Caki2 (cell line): ENCODE data around the gene LGALS3BP. TPM values are rescaled to one million over a fixed set of nuclear protein-coding genes. Genes with fewer than 3 reads are reported as not detected.
"Not testable (repeated sequence)": the region's sequence is repeated elsewhere in the genome, so short reads cannot be mapped to it uniquely, and the experiment has no call there.

ENCODE experiments used
- DNase-seq: peaks from one replicate; pipeline ENCODE4 v3.0.0-alpha.2; 2015; ENCODE audit warnings: low read depth
- in situ Hi-C: cut with HindIII; loops from 2 replicates; pipeline ENCODE4 v1.10.0; 2016; ENCODE audit warnings: low sequenced_read_pairs, low pct_unique_long_range_greater_than_20kb, mixed read lengths
- total RNA-seq: library from RNA; depleted of rRNA; stranded (reverse); fragments of >200 nt; shearing (Covaris generic); gene quantifications from 2 replicates; pipeline ENCODE4 v1.2.3, GENCODE V29; 2014; ENCODE audit warnings: low replicate concordance

Gene LGALS3BP
- total RNA-seq, 1 experiment from 2014 or later = 478 TPM

DNA sequence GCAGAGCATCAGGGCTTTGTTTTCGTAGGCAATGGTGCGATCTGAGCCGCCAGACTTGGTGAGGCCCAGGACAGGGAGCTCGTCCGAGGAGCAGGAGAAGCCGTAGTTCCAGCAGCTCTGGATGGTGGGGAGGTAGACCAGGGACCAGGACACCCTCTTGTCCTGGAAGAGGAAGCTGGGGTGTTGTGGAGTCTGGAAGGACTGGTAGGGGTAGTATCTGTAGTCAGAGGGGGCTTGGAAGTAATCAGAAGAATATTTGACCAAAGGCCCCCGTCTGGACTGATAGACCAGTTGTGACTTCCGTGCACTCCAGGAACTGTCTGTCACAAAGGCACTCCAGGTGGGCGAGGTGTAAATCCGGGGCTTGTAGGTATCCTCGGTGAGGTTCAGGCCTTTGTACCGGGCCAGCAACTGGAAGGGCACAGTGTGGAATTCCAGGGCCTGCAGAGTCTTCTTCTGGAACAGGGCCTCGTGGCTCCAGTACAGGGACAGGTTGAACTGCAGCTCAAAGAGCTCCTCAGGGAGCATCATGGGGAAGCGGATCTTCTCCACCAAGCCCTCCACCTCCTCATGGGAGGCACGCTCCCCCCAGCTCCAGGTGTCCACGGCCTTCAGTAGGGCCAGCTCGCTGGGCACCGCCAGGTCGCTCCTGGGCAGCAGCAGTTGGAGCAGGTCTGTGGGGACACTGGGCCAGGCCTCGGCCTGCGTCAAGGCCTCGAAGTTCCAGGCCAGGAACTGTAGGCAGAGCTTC, 7.8 kb downstream of the LGALS3BP start:
- in situ Hi-C loops = no loop called here
- DNase-seq = no peak

- in situ Hi-C loops = no loop called here
- peak; percentile 61 for DNase-seq
These were observed 8.6 kb downstream of the LGALS3BP start for GRCh38 chr17:78970834-78971755.

- DNase-seq = no peak
- in situ Hi-C loops = no loop called here
These were observed 9.9 kb downstream of the LGALS3BP start for GRCh38 chr17:78969865-78970264.

GRCh38 chr17:78967782-78968362, 11.9 kb downstream of the LGALS3BP start:
- in situ Hi-C loops = no loop called here
- no peak for DNase-seq

- no peak for DNase-seq
- in situ Hi-C loops = no loop called here
These were observed 12.7 kb downstream of the LGALS3BP start for GRCh38 chr17:78966910-78967600.

GRCh38 chr17:78966123-78966813, 13.5 kb downstream of the LGALS3BP start:
- in situ Hi-C loops = no loop called here
- no peak for DNase-seq

- in situ Hi-C loops = no loop called here
- DNase-seq = no peak
These were observed 14.2 kb downstream of the LGALS3BP start for GRCh38 chr17:78965491-78965924.

GRCh38 chr17:78963378-78963777, 16.3 kb downstream of the LGALS3BP start:
- DNase-seq = no peak
- in situ Hi-C loops = no loop called here

- in situ Hi-C loops, DNase-seq: not testable (repeated sequence)
These were observed 16.8 kb downstream of the LGALS3BP start for GRCh38 chr17:78962984-78963348.

DNA sequence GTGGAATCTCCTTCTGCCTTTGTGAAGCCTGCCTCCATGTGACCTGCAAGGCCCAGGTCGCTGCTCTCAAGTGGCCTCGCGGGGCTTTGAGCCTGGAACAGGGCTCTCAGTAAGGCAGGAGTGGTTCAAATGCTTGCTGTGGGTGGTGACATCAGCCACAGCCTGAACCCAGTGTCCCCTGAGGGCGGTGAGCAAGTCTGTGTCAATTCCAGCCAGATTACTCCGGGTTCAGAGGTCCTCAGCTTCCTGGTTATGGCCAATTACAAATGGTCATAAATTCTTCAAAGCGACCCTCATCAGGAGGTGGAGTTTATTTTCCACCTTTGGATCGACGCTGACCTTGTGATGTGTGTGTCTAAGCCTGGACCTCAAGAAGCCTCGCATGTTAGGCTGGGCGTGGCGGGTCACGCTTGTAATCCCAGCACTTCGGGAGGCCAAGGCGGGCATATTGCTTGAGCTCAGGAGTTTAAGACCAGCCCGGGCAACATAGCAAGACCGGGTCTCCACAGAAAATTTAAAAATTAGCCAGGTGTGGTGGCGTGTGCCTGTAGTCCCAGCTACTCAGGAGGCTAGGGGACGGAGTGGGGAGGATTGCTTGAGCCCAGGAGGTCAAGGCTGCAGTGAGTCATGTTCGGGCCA, 17.3 kb downstream of the LGALS3BP start:
- DNase-seq = no peak
- in situ Hi-C loops = no loop called here

- DNase-seq = no peak
- in situ Hi-C loops = no loop called here
These were observed 18.2 kb downstream of the LGALS3BP start for GRCh38 chr17:78961571-78961970.

GRCh38 chr17:78960928-78961327, 18.8 kb downstream of the LGALS3BP start:
- no peak for DNase-seq
- in situ Hi-C loops = no loop called here

GRCh38 chr17:78959803-78960202, 19.9 kb downstream of the LGALS3BP start:
- in situ Hi-C loops = no loop called here
- no peak for DNase-seq

DNA sequence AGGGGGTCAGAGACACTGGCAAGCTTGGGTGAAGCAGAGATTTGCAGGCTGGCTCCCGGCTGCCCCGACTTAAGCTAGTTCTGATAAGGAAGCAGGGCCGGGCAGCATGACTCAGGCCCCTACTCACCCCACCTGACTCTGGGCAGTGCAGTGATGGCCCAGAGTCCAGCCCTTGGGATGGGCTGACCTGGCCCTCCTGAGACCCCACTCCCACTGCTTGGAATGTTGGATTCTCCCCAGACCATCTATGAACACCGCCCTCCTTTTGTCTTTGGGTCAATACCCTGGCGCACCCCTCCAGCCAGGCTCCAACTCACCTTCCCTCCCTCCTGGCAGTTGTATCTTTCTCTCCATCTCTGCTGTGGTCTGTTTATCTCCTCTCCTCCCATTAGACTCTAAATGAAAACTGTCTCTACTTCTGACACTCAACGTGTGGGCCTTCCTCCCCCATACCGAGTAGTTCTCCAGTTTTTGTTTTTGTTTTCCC, 21.0 kb downstream of the LGALS3BP start:
- no peak for DNase-seq
- in situ Hi-C loops = no loop called here

DNA sequence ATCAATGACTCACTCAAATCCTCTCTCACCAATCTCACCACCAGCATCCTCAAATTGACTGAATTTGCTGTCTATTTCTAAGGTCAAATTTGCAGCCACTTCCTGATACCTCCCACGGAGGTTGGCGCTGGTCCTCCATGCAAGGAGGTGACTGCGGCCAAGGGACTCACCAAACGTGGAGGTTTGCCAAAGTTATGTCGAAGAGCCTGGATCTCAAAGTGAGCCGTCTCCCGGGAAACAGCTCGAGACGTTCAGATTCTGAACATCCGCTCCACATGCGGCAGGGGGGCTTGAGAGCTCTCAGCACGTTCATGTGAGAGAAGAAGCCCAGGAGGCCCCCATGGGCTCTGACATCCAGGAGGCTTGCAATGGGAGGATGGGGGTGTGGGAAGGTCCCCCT, 22.6 kb downstream of the LGALS3BP start:
- no peak for DNase-seq
- in situ Hi-C loops = no loop called here

GRCh38 chr17:78956254-78956653, 23.5 kb downstream of the LGALS3BP start:
- in situ Hi-C loops = no loop called here
- DNase-seq = no peak

DNA sequence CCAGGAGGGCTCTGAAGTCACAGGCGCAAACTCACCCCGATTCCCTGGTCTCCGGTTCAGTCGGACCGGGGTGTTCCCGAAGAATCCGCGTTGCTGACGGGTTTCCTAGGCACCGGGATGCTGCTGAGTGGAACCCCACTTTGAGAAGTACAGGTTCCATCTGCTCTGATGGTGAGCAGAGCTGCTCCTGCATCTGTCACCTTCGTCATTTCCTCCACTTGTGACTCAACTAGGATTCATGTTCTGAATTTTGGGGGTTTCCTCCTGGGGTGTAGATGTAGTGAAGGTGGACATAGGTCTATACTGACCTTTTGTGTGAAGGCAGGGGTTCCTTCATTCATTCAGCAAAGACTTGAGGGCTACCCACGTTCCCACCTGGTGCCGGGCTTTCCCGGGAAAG, 25.0 kb downstream of the LGALS3BP start:
- no peak for DNase-seq
- in situ Hi-C loops = no loop called here
